Measurements from ENCODE around the gene TBC1D21. TPM values are rescaled to one million over a fixed set of nuclear protein-coding genes. Genes with fewer than 3 reads are reported as not detected.

TBC1D21 gene
- total and polyA plus RNA-seq, 2 of the 4 experiments (the other 2 are of a cell fraction): not detected

DNA sequence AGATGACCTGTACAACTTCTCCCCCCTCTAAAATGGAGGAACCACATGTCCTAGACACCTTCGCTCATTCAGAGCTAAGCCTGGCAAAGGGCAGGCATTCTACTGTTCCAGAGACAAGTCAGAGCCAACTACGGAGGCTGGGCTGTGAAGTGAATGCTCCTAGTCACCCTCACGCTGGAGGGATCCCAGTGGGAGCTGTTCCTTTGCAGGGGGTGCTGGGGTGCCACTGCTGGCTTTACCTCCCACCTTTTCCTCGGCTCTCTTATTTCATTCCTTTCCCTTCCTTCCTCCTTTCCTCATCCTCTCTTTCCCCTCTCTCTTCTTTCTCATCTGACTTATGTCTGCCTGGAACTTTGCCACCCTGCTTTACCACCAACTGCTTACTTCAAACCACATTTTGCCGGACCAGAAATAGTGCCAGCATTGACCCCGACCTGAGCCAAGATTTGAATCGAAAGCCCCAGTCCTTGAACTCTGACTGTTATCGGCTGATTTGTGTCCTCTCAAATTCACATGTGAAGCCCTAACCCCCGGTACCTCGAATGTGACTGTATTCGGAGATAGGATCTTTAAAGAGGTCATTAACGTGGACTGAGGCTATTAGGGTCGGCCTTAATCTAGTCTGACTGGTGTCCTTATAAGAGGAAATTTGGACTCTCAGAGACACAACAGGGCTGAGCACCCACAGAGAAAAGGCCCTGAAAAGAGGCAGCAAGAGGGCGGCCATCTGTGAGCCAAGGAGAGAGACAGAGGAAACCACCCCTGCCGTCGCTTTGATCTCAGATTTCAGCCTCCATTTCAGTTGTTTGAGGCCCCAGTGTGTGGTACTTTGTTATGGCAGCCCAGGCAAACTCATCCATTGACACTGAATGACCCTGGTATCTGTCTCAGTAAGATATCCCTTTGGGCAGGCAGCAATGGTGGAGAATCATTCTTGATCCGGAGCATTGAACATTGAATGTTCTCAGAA, 31.3 kb upstream of the TBC1D21 start:
- no peaks in the 10 kb centered on the region for H3K4me1 ChIP-seq (ENCODE audit: control insufficient read depth, insufficient read depth, low read length)
- no peak overlapping the region for H2BK20ac ChIP-seq (ENCODE audit: low read depth, low read length)
- H3K9me3 ChIP-seq (ENCODE audit: control insufficient read depth, insufficient read depth, low read length): no peaks in the 10 kb centered on the region
- ATAC-seq (ENCODE audit: low read depth): no peak
- H3K18ac ChIP-seq (ENCODE audit: low read depth, low read length): no peak overlapping the region
- no peak overlapping the region for H2AK9ac ChIP-seq (replicated peaks; ENCODE audit: low read depth, low read length, poor library complexity)
- no peaks in the 10 kb centered on the region for H3K79me1 ChIP-seq (ENCODE audit: low read depth in 1 of 2, low read length in 2 of 2)
- no peaks in the 10 kb centered on the region for H3K36me3 ChIP-seq (ENCODE audit: control insufficient read depth, insufficient read depth, low read length)
- H4K20me1 ChIP-seq (ENCODE audit: insufficient read depth, low read length): no peaks in the 10 kb centered on the region
- no peak overlapping the region for H3K27ac ChIP-seq (ENCODE audit: insufficient read depth, low read length)
- H4K5ac ChIP-seq (ENCODE audit: low read depth, low read length): no peak overlapping the region
- dilution Hi-C loops (cut with HindIII; ENCODE audit: low sequenced_read_pairs, unreplicated experiment) (no loop called here), in situ Hi-C loops (cut with MboI; ENCODE audit: low sequenced_read_pairs) (no loop called here), intact Hi-C loops (cut with micrococcal nuclease) (no loop called here)
- H3K56ac ChIP-seq (ENCODE audit: extremely low read depth, insufficient read depth, low read length): no peak overlapping the region
- no TSS peak for BruUV-seq (replicated peaks)
- H3K23ac ChIP-seq (ENCODE audit: low read depth, low read length): no peak overlapping the region
- H3K9me1 ChIP-seq (ENCODE audit: insufficient read depth, low read length): no peaks in the 10 kb centered on the region
- H2AK5ac ChIP-seq (ENCODE audit: low read depth, low read length): no peak overlapping the region
- no peak overlapping the region for H4K8ac ChIP-seq (ENCODE audit: low read depth in 2 of 2, low read length in 2 of 2)
- peaks cover 67% of the 10 kb centered on the region for H3K27me3 ChIP-seq (ENCODE audit: control insufficient read depth, insufficient read depth, low read length)
- POLR2A ChIA-PET (ENCODE audit: unreplicated experiment): no interaction called here
- H3K9ac ChIP-seq (ENCODE audit: low read depth, low read length): no peak overlapping the region
- no peak overlapping the region for H3K4me2 ChIP-seq (ENCODE audit: low read depth, low read length)
- H3K14ac ChIP-seq (replicated peaks; ENCODE audit: low read depth, low read length): no peak overlapping the region
- no peak overlapping the region for H2AFZ ChIP-seq (replicated peaks; ENCODE audit: low read length, poor library complexity)
- DNase-seq: no peak
- 64% methylated on average over 13 of the region's 17 CpGs; no CpG with 5 or more reads in 1 of the 2 experiments for WGBS, 2 experiments (ENCODE audit: extremely low coverage in 2 of 2, insufficient read length in 1 of 2)
- CTCF ChIA-PET: no interaction called here
- H2BK120ac ChIP-seq (ENCODE audit: low read depth, low read length): no peak overlapping the region
- H2BK15ac ChIP-seq (ENCODE audit: low read depth, low read length): no peak overlapping the region
- H3K4ac ChIP-seq (ENCODE audit: low read depth, low read length): no peak overlapping the region
- no peak overlapping the region for H4K91ac ChIP-seq (ENCODE audit: insufficient read depth, low read depth, low read length)
- TF ChIP-seq CEBPB (IDR thresholded peaks at IDR 0.05; ENCODE audit: low read depth, low read length): no peak
- no peak for TF ChIP-seq FOS (IDR thresholded peaks at IDR 0.05; ENCODE audit: low read depth, low read length)
- no peak for TF ChIP-seq MXI1 (IDR thresholded peaks at IDR 0.05; ENCODE audit: borderline replicate concordance, low read depth, low read length)
- TF ChIP-seq RCOR1 (IDR thresholded peaks at IDR 0.05; ENCODE audit: insufficient replicate concordance, low read length): no peak
- TF ChIP-seq CTCF (conservative IDR thresholded peaks at IDR 0.05; ENCODE audit: low read depth, low read length): no peak
- TF ChIP-seq MAZ (IDR thresholded peaks at IDR 0.05; ENCODE audit: borderline replicate concordance, low read depth, low read length): no peak
- TF ChIP-seq USF2 (IDR thresholded peaks at IDR 0.05; ENCODE audit: low read depth, low read length): no peak
- no peak for TF ChIP-seq SMC3 (IDR thresholded peaks at IDR 0.05; ENCODE audit: low read depth, low read length)
- H3K4me3 ChIP-seq (ENCODE audit: insufficient read depth, low read depth, low read length): no peak overlapping the region
- no peak overlapping the region for H2BK5ac ChIP-seq (ENCODE audit: low read depth, low read length, poor library complexity, severe bottlenecking)

Measured in IMR-90 (cell line).